B cell (primary cell): ENCODE data around the gene MUS81. TPM values are rescaled to one million over a fixed set of nuclear protein-coding genes. Genes with fewer than 3 reads are reported as not detected.

Source experiments
- ATAC-seq: fragments of 200-7000 bp; cut with Tn5 transposase; one replicate; pipeline ENCODE4 v1.10.0; 2021; ENCODE audit warnings: low read depth, mild to moderate bottlenecking, moderate number of reproducible peaks, moderate library complexity
- CTCF ChIA-PET: fragments of 350-600 bp; sonication (Branson Sonifier 250); formaldehyde crosslinking; loops from one replicate; lab custom pipeline; 2021; ENCODE audit warnings: antibody characterized with exemption, inconsistent platforms; lab: Charles Lee
- POLR2A ChIA-PET: fragments of 350-600 bp; sonication (Branson Sonifier 250); formaldehyde crosslinking; loops from one replicate; lab custom pipeline; 2021; ENCODE audit warnings: antibody characterized with exemption; lab: Charles Lee
- DNase-seq: peaks from one replicate; pipeline ENCODE4 v3.0.0; 2013
- H2AFZ ChIP-seq: 2 replicates; pipeline ENCODE4 v1.6.1; 2012; ENCODE audit warnings: mild to moderate bottlenecking, low read depth, low read length; ENCODE audit not compliant: insufficient read depth, poor library complexity, severe bottlenecking
- H3K27ac ChIP-seq, 2 donors: 1 replicate in 1 of 2; 2 replicates in 1 of 2; pipeline ENCODE4 v1.5.1; 2012 to 2013; ENCODE audit warnings: low read length in 2 of 2, mild to moderate bottlenecking in 2 of 2, moderate library complexity in 1 of 2
- H3K27me3 ChIP-seq, 4 experiments: fragments of 200-600 bp in 1 of 4; sonication (generic) in 1 of 4; replicated peaks in 1 of 4; 1 replicate in 2 of 4; 2 replicates in 2 of 4; pipeline versions ENCODE4 v1.6.1 to v1.7.0; 2013 to 2016; ENCODE audit warnings: low read length in 3 of 4, mild to moderate bottlenecking in 2 of 4, mixed read lengths in 1 of 4, moderate library complexity in 1 of 4; ENCODE audit not compliant: insufficient read depth in 4 of 4, control insufficient read depth in 3 of 4; ENCODE audit errors: control extremely low read depth in 1 of 4
- H3K36me3 ChIP-seq, 2 experiments: replicated peaks in 1 of 2; 1 replicate in 1 of 2; 2 replicates in 1 of 2; pipeline versions ENCODE4 v1.6.1 to v1.7.1; 2013; ENCODE audit warnings: low read length in 1 of 2; ENCODE audit not compliant: insufficient read depth in 2 of 2, control insufficient read depth in 1 of 2; ENCODE audit errors: control extremely low read depth in 1 of 2, extremely low read depth in 1 of 2
- H3K4me1 ChIP-seq, 2 donors: fragments of 200-600 bp in 1 of 2; sonication (generic) in 1 of 2; 1 replicate in 1 of 2; 2 replicates in 1 of 2; pipeline versions ENCODE4 v1.5.1 to v1.6.1; 2013 to 2017; ENCODE audit warnings: low read length in 2 of 2; ENCODE audit not compliant: control insufficient read depth in 2 of 2, insufficient read depth in 2 of 2
- H3K4me2 ChIP-seq: replicated peaks from 2 replicates; pipeline ENCODE3; 2012; ENCODE audit warnings: mild to moderate bottlenecking, low read depth, low read length; ENCODE audit not compliant: poor library complexity, severe bottlenecking
- H3K4me3 ChIP-seq, 5 experiments: fragments of 200-600 bp in 1 of 5; sonication (generic) in 1 of 5; 1 replicate in 3 of 5; 2 replicates in 2 of 5; pipeline versions ENCODE4 v1.5.1 to v1.7.0; 2011 to 2016; ENCODE audit warnings: low read length in 4 of 5, mild to moderate bottlenecking in 4 of 5, low read depth in 2 of 5, control low read depth in 1 of 5, moderate library complexity in 1 of 5; ENCODE audit not compliant: insufficient read depth in 1 of 5; ENCODE audit errors: control extremely low read depth in 1 of 5, extremely low read depth in 1 of 5
- H3K79me2 ChIP-seq: fragments of 200-600 bp; sonication (generic); one replicate; pipeline ENCODE4 v1.6.0; 2016; ENCODE audit warnings: low read length; ENCODE audit not compliant: control insufficient read depth, insufficient read depth
- H3K9ac ChIP-seq: fragments of 200-600 bp; sonication (generic); 2 replicates; pipeline ENCODE4 v1.6.1; 2017; ENCODE audit warnings: mild to moderate bottlenecking, low read length, moderate library complexity
- H3K9me3 ChIP-seq, 3 donors: one replicate each; pipeline versions ENCODE4 v1.6.1 to v1.7.1; 2013; ENCODE audit warnings: low read length in 2 of 3; ENCODE audit not compliant: control insufficient read depth in 2 of 3, insufficient read depth in 1 of 3; ENCODE audit errors: control extremely low read depth in 1 of 3
- H4K20me1 ChIP-seq: 2 replicates; pipeline ENCODE4 v1.6.0; 2012; ENCODE audit warnings: mild to moderate bottlenecking, low read length; ENCODE audit not compliant: insufficient read depth, control insufficient read depth, poor library complexity, severe bottlenecking
- H3K27ac Mint-ChIP-seq: one replicate; pipeline ENCODE4 v1.8.0; 2021; ENCODE audit warnings: mixed read lengths
- H3K27me3 Mint-ChIP-seq: one replicate; pipeline ENCODE4 v1.8.0; 2021; ENCODE audit warnings: mixed read lengths
- H3K4me1 Mint-ChIP-seq: one replicate; pipeline ENCODE4 v1.8.0; 2021; ENCODE audit warnings: mixed read lengths
- H3K4me3 Mint-ChIP-seq: one replicate; pipeline ENCODE4 v1.8.0; 2021; ENCODE audit warnings: mixed read lengths
- H3K9me3 Mint-ChIP-seq: one replicate; pipeline ENCODE4 v1.8.0; 2022; ENCODE audit warnings: mixed read lengths; ENCODE audit not compliant: insufficient read depth
- EZH2 ChIP-seq: IDR thresholded peaks from 2 replicates; pipeline ENCODE4 v1.6.1; 2012; ENCODE audit warnings: borderline replicate concordance, low read depth, mild to moderate bottlenecking, moderate library complexity, low read length; ENCODE audit not compliant: insufficient read depth, poor library complexity, severe bottlenecking
- WGBS: methylation state at CpG from one replicate; pipeline ENCODE4 v1.1.5; 2013; ENCODE audit warnings: missing lambda C conversion rate; ENCODE audit not compliant: insufficient coverage; 5-methylcytosine and 5-hydroxymethylcytosine counted together
- intact Hi-C: fragments of 100-400 bp; cut with micrococcal nuclease; formaldehyde crosslinking; loops from one replicate; pipeline ENCODE4 v1.10.0; 2022
- polyA plus RNA-seq: library from polyadenylated mRNA; depleted of rRNA; stranded (reverse); fragments of >200 nt; gene quantifications from 2 replicates; pipeline ENCODE4 v1.2.3, GENCODE V29; 2012
- total RNA-seq, 2 donors: library from RNA; stranded (reverse); fragments of 120-200 nt in 1 of 2; gene quantifications; 1 replicate in 1 of 2; 2 replicates in 1 of 2; pipeline versions ENCODE4 v1.2.3 to v1.2.4, GENCODE V29; 2013 to 2022
- TF ChIP-seq, protein P1 (sequence below): fragments of 200-600 bp; IDR thresholded peaks from one replicate; pipeline ENCODE4 v1.8.0; 2022; ENCODE audit warnings: antibody characterized with exemption, mild to moderate bottlenecking

Gene MUS81
- total and polyA plus RNA-seq, 2 donors (not counting 1 experiment from before 2014, with no cell fraction given): 74.5 to 134 TPM

GRCh38 chr11:65894034-65894591 lies 33.9 kb downstream of the MUS81 start:
- POLR2A ChIA-PET: interaction anchor here (0.6 to 2.4 kb wide), 3 partner anchors 24 to 1648 kb away, joined by 3 to 10 read pairs (median 6); partner anchors contain the start of genes BANF1 and C11orf68
- 2% methylated on average over 15 of the region's 16 CpGs for WGBS
- TF ChIP-seq, protein P1, sequence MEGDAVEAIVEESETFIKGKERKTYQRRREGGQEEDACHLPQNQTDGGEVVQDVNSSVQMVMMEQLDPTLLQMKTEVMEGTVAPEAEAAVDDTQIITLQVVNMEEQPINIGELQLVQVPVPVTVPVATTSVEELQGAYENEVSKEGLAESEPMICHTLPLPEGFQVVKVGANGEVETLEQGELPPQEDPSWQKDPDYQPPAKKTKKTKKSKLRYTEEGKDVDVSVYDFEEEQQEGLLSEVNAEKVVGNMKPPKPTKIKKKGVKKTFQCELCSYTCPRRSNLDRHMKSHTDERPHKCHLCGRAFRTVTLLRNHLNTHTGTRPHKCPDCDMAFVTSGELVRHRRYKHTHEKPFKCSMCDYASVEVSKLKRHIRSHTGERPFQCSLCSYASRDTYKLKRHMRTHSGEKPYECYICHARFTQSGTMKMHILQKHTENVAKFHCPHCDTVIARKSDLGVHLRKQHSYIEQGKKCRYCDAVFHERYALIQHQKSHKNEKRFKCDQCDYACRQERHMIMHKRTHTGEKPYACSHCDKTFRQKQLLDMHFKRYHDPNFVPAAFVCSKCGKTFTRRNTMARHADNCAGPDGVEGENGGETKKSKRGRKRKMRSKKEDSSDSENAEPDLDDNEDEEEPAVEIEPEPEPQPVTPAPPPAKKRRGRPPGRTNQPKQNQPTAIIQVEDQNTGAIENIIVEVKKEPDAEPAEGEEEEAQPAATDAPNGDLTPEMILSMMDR: no peak
- no peak for TF ChIP-seq EZH2
- DNase-seq: peak; percentile 63
- H3K9me3 Mint-ChIP-seq: no peaks in the 10 kb centered on the region
- Histone ChIP-seq H3K4me3 (peak overlapping the region in 4 of 5 experiments; percentile 33 to 49 (median 44)), H3K4me2 (peak overlapping the region; percentile 99), H3K27ac (peak overlapping the region; percentile 69 to 70), H3K27me3 (peaks cover 0 to 7% (median 3%) of the 10 kb centered on the region in 4 experiments), H4K20me1 (peaks cover 21% of the 10 kb centered on the region), H3K79me2 (peaks cover 19% of the 10 kb centered on the region), H3K9me3 (peaks cover 0 to 3% (median 0%) of the 10 kb centered on the region in 3 donors), H2AFZ (peak overlapping the region; percentile 82), H3K36me3 (no peaks in the 10 kb centered on the region), H3K4me1 (peaks cover 47 to 51% of the 10 kb centered on the region in 2 donors), H3K9ac (peak overlapping the region; percentile 54)
- peaks cover 4% of the 10 kb centered on the region for H3K27me3 Mint-ChIP-seq
- CTCF ChIA-PET: interaction anchor here (0.7 to 15.5 kb wide), 5 partner anchors 10 to 374 kb away, joined by 3 to 244 read pairs (median 3); partner anchors contain the start of genes CFL1, MUS81 and RAB1B
- H3K27ac Mint-ChIP-seq: peak overlapping the region; percentile 98
- peak overlapping the region; percentile 98 for H3K4me3 Mint-ChIP-seq
- intact Hi-C loops: no loop called here
- no peak for ATAC-seq
- peaks cover 43% of the 10 kb centered on the region for H3K4me1 Mint-ChIP-seq

DNA sequence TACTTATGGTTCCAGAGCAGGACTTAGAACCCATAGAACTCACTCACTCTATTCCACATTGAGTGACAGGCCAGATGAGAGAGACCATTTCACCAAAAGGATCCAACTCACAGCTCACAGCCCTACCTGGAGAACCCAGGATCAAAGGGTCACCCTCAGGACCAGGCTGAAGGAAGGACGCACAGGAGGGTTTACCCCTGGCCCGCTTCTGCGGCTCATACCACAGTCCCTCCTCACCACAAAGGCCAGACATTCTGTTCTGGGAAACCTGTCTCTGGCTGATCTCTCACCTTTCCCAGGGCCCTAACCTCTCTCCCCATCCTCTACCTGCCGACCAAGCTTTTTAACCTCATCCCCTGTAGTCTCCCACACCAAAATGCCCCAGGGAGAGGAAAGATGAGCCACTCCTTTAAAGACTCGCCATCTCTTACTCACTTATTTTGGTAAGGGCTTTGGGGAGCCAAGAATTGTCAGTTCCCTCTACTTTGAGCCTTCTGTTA lies 35.3 kb downstream of the MUS81 start:
- POLR2A ChIA-PET: interaction anchor here (0.7 to 1.0 kb wide), 2 partner anchors 23 to 373 kb away, joined by 3 to 5 read pairs; no protein-coding TSS in a partner anchor

More for the DNA sequence above, 35.3 kb downstream of the MUS81 start:
- Histone ChIP-seq H3K36me3 (no peaks in the 10 kb centered on the region), H3K9ac (no peak overlapping the region), H3K79me2 (peaks cover 19% of the 10 kb centered on the region), H3K4me3 (no peak overlapping the region), H3K27me3 (peaks cover 0 to 16% (median 7%) of the 10 kb centered on the region in 4 experiments), H3K4me1 (peaks cover 45 to 49% of the 10 kb centered on the region in 2 donors), H3K9me3 (peaks cover 0 to 10% (median 0%) of the 10 kb centered on the region in 3 donors), H3K27ac (no peak overlapping the region), H3K4me2 (no peak overlapping the region), H2AFZ (no peak overlapping the region), H4K20me1 (peaks cover 21% of the 10 kb centered on the region)
- 100% methylated on average over 3 of the region's 5 CpGs for WGBS
- Mint-ChIP-seq H3K4me3 (peak overlapping the region; percentile 21), H3K4me1 (peaks cover 33% of the 10 kb centered on the region), H3K27ac (peak overlapping the region; percentile 28), H3K9me3 (no peaks in the 10 kb centered on the region), H3K27me3 (peaks cover 5% of the 10 kb centered on the region)
- no peak for DNase-seq
- intact Hi-C loops: no loop called here
- no peak for TF ChIP-seq EZH2
- TF ChIP-seq, protein P1: no peak
- no peak for ATAC-seq
- CTCF ChIA-PET: interaction anchor here (1.6 to 15.5 kb wide), 3 partner anchors 11 to 112 kb away, joined by 3 to 244 read pairs (median 44); partner anchors contain the start of genes CFL1 and MUS81
